ENCODE results near the gene JAZF1.

DNA sequence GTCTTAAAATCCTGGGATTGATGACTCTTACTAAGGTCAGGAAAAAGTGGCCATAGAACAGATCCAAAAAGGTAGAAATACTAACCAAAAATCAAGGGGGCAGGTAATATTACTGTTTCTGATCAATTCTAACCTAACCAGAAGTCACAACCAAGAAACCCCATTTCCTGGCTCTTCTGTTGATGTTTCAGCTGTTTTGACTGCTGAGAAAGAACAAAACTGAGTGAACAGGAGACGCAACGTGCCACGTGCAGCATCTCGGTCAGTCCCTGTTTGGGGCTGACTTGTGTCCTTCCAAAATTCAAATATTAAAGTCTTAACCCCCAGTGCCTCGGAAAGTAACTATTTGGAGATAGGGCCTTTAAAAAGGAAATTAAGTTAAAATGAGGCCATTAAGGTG lies 56.8 kb downstream of the JAZF1 start:
- TF ChIP-seq YY1 (IDR thresholded peaks at IDR 0.05; ENCODE audit: insufficient read depth, insufficient read length) (no peak), SUZ12 (IDR thresholded peaks at IDR 0.05; ENCODE audit: extremely low read depth, insufficient read depth, insufficient read length) (no peak)
